NCI-H128 (cell line): ENCODE measurements around the gene NT5C3B.
"Not testable (repeated sequence)": the region's sequence is repeated elsewhere in the genome, so short reads cannot be mapped to it uniquely, and the experiment has no call there.

ENCODE experiments used
- DNase-seq: peaks from one replicate; lab custom pipeline; 2025; ENCODE audit not compliant: unreplicated experiment; lab: John Stamatoyannopoulos, UW

Gene NT5C3B

DNA sequence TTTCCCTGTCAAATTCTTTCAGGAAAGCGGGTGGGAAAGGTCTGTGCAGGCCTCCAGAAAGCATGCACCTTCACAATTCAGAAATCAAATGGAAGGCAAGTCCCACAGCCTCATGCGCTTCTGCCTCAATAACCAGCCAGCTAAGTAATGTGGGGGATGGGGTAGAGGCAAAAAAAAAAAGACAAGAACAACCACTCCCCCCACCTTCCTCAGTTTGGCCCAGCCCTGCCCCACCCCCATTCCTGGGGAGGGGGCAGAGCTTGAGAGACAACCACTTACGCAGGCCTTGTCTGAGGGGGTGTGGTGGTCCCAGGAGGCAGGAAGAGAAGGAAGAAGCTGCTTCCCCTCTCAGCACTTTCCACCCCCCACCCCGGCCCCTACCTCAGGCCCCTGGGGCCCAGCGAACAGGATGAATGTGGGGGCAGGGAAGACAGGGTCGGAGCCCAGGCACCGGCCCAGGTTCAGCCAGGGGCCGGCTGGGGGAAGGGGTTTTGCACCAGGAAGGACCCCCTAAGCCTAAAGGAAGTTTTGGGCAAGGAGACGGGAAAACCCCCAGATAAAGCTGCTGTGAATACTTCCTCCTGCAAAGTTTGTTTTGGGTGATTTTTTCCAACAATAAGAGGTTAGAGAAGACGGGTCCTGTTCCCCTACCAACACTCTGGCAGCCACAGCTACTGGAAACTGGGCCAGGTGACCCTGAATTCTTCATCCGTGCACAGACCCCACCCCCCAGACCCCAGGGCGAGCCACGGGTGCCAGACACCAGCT lies 50.8 kb downstream of the NT5C3B start:
- DNase-seq = no peak

DNA sequence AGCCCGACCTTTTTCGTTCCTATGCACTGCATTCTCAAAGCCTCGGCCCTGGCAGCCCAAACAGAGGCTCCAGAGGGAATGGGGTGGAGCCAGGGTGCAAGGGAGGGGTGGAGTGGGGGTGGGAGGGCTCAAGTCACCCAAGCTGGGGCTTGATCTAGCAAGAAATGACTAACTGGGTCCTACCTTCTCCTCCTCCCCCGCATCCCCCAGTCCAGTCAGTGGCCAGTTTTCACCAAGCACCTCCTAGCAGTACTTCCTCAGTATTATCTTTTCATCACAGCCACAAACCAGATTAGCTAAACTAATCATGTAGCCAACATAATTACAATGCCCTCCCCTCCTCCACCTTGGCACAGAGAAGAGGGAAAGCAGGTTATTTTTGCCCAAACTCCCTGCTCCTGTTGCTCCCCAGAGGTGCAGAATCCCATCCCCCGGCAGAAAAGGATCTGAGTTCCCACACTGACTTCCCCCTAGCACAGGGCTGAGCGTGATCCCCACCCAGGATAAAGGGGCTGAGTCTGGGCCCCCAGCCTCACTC lies 51.8 kb downstream of the NT5C3B start:
- no peak for DNase-seq

DNA sequence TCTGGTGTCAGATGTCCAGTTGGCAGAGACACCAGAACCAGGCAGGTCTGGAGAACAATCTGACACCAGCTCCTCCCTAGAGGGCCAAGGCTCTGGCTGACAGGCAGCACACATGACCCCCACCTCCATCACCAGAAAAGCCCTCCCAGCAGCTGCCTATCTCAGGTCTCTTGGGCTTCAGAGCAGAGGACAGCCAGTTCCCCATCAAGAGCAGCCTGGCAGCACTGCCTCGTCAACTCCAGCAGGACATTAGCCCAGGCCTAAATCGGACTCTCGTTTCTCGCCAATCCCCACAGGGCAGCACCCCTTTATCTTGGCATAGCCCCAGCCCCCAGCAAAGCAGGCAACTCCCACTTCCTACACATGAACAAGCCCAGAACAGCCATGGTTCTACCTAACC lies 53.9 kb downstream of the NT5C3B start:
- DNase-seq = no peak

DNA sequence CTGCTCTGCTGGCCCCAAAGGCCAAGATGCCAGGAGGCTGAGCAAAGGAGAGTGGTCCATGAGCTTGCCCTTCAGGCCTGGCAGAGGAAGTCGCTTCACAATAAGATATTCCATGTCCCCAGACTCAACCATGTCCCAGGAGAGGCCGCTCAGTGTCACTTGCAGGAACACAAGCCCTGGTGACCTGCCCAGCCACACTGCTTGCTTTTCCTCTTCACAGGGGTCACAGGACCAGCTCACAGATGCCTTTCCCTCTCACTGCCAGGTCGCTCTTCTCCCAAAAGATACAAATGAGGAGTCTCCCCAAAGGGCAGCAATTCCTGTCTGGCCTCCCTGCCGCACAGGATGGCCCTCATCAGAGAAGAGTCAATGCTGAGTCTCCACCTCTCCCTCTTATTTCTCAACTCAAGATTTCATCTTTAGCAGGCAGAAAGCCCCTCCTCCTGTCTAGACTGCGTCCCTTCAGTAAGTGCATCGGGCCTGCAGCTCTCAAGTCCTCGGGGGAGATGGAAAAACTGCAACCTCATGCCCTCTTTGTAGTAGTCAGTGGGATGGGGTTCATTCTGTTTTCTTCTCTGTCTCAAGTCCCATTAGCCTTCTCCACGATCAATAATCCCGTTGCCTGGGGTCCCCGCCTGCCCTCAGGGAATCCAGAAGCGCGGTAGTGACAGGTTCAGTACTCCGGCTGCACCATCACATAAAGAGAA lies 54.5 kb downstream of the NT5C3B start:
- no peak for DNase-seq

DNA sequence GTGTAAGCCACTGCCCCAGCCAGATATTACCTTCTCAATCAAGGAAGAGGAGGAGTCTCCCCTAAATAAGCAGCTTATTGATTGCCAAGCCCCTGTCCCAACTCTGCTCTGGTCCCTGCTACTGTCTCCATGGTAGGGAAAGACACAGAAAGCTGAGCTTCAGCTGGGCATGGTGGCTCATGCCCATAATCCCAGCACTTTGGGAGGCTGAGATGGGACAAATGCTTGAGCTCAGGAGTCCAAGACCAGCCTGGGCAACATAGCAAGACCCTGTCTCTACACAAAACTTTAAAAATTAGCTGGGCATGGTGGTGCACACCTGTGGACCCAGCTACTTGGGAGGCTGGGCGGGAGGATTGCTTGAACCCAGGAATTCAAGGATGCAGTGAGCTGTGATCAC lies 56.1 kb downstream of the NT5C3B start:
- DNase-seq = no peak

DNA sequence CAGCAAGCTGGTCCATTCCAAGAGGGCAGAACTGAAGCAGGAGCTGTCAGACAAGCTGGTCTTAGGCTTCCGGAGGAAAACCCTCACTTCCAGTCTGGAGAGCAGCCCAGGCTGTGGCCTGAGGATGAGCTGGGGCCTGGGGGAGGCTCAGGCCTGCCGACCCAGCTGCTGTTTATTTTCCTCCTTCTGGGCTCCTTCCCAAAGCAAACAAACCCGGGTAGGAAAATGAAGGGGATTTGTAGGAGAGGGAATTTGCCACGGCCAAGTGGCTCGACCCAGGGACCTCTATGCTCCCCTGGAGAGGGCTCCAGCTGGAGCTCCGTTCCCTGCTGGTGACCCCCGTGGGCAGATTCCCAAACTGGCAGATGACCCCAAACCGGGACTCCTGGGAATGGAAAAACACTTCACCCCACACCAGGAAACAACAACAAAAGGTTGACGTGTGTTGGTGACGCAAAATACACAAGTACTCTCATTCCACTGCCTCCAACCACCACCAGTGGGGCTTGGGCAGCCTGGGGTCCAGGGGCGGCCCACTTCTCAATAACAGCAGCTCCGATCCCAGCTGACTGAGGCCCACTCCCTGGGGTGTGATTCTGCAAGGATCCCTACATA lies 58.4 kb downstream of the NT5C3B start:
- no peak for DNase-seq

DNA sequence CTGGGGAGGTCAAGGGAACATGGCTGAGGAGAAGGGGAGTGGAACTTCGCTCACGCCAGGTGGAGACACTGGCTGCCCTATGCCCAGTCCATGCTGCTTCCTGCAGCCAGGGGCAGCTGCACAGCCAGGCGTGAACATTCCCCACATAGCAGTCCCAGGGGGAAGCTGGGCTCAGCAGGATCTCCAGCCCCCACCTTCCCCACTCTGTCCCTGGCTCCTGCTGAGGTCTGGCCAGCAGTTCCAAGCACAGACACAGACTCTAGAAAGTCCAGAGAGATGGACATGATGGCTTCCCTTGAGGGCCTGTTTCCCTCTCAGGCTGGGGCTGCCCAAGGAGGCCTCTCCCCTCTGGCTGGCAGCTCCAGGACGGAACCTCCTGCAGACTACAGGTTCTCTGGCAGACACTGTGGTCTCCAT lies 58.9 kb downstream of the NT5C3B start:
- DNase-seq = no peak

DNA sequence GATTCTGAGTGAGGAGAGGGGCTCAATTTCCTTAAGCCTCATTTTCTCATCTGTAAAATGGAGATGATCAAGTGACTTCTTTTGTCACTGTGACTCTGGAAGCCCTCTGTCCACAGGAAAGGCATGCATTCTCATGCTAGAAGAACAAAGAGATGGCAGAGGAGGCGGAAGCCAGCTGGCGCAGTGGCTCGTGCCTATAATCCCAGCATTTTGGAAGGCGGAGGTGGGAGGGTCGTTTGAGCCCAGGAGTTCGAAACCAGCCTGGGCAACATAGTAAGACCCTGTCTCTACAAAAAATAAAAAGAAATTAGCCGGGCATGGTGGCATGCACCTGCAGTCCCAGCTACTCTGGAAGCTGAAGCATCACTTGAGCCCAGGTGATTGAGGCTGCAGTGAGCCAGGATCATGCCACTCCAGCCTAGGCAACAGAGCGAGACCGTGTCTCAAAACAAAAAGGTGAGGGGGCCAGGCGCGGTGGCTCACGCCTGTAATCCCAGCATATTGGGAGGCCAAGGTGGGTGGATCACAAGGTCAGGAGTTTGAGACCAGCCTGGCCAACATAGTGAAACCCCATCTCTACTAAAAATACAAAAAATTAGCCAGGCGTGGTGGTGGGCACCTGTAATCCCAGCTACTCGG lies 59.7 kb downstream of the NT5C3B start:
- not testable (repeated sequence) for DNase-seq

DNA sequence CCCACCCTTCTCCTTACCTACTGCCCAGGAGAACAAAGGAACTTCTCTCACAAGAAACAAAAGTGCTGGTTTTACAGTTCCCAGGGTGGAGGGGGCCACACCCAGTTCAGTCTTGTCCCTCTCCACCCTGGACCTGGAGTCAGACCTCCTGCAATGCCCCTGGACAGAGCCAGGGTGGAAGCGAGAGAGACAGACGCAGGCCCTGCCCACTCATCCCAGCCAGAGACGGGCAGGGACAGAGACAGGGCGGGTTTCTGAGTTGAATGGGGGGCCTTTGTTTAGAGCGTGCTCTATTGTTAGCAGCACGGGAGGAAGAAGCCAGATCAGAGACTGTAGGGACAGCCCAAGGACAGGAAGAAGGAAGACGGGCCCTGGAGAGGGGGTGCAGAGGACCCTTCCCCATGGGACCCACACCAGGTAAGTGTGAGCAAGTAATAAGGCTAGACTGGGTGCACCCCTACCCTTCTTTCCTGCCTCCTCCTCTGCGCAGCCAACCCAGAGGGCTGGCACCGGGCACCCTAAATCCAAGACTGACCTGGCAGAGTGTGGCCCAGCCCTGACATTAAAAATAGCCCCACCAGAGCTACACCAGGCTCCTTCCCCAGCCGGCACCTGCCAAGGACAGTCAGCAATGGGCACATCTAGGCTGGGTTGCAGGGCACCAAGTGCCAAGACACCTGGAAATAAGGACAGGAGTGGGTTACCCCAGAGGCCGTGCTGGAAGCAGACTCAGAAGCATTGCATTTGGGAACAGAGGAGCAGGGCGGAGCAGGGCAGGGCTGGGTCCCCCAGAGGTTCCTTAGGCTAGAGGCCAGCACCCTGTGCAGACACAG lies 60.4 kb downstream of the NT5C3B start:
- DNase-seq = no peak
